NAMALWA (cell line): ENCODE data around the gene OR7D2.
"Not testable (repeated sequence)": the region's sequence is repeated elsewhere in the genome, so short reads cannot be mapped to it uniquely, and the experiment has no call there.

Source experiments
- DNase-seq: peaks from one replicate; pipeline ENCODE4 v3.0.0-alpha.2; 2015; ENCODE audit warnings: low spot score

The OR7D2 gene

GRCh38 chr19:9178901-9179300, at the start of gene OR7D2:
Gene OR7D2 (plus strand): TSS chr19:9178979. CDS start chr19:9185782, 6,803 bp downstream.
- no peak for DNase-seq

DNA sequence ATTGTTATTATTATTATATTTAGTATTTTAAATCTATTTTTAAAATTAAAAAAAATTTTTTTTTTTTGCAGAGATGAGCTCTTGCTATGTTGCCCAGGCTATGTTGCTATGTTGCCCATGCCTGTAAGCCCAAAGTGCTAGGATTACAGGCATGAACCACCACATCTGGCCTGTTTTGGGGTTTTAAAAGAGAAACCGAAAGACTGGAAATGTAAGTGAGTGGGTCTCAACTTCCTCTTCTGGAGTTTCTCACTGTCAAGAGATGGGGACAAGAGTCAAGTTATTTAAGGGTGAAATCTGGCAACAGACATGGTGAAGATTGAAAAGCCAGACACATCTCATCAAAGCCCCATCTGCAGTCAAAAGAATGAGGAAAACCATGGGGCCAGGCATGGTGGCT, 47.8 kb upstream of the OR7D2 start:
- peak; percentile 53 for DNase-seq

DNA sequence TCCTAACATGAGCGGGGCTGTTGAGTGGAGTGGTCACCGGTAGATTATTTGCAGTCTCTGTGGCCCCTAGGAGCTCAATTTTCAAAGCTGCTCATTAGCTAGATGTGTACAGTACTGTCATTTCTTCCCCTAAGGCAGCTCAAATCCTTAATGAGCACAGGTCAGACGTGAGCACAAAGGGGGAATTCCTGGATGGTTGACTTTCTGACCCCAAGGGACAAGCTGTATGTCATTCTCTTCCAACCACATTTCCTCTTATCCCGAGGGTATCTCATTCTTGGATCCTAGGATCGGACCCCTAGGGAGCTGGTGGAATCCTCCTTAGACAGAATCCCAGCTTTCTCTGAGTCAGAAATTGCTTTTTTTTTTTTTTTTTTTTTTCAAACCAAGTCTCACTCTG, 46.4 kb upstream of the OR7D2 start:
- DNase-seq = no peak

GRCh38 chr19:9139609-9140158, 39.1 kb upstream of the OR7D2 start:
- DNase-seq = peak; percentile 32

DNA sequence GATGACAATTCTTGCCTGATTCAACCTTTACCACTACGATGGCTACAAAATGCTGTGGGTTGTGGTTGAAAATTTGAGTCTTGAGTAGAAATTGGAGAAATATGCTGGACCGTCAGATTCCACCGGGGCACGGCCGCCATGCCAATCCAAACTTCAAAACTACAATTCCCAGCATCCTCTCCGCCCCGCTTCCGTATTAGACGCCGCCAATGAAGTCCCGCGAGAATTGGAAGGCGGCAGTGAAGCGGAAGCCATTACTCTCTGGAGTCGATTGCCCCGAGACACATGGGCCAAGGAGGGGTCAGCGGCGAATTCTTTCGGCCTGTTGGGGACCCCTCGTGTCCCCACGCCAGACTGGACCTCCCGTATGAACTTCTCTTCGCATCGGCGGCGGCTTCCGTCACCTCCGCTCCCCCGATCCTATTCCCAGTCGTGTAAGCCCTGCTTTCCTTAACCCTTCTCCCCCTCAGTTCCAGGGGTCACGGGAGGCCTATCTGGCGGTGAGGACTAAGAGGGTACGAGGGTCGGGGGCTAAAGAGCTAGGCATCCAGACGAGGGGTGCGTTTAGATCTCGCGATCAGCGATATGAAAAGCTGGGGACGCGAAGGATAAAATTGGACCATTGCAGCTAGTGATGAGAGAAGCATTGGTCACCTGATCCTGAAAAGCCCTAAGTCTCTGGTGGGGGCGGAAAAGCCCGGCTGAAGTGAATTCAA, 38.5 kb upstream of the OR7D2 start, which contains the start of gene ZNF317:
Gene ZNF317, plus strand, starts transcription at position 239 of the 716 bp plus-strand sequence. CDS start 15,620 bp downstream, outside the sequence.
- DNase-seq = peak; percentile 97

DNA sequence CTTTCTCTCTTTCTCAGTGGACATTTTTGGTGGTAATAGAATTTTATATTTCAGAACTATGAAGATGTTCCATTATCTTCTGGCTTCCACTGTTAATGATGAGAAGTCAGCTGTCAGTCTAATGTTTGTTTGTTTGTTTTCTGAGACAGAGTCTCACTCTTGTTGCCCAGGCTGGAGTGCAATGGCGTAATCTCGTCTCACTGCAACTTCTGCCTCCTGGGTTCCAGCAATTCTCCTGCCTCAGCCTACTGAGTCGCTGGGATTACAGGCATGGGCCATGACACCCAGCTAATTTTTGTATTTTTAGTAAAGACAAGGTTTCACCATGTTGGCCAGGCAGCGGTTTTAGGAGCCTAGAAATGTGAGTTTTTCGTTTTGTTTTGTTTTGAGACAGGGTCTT, 33.9 kb upstream of the OR7D2 start:
- no peak for DNase-seq

- DNase-seq = no peak
Observed at GRCh38 chr19:9146882-9147281, 31.9 kb upstream of the OR7D2 start.

- DNase-seq = no peak
Observed at GRCh38 chr19:9148697-9149096, 30.1 kb upstream of the OR7D2 start.

DNA sequence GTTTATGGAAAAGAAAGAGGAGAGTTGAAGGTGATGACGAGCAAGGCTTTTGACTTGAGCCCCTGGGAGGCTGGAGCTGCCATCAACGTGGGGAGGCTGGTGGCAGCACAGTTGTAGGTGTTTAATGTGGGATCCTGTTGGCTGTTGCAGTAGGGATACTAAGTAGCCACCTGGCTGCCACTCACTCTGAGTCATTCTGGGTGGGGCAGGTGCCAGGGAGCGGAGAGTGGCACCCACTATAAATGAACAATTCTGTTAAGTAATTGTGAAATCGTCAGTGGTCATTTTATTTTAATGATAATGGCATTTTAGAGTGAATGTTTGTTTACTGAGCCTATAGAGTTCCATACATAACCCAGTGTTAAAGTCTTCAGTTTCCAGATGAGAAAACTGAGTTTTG, 28.8 kb upstream of the OR7D2 start:
- DNase-seq = no peak

GRCh38 chr19:9150650-9151049, 28.1 kb upstream of the OR7D2 start:
- no peak for DNase-seq

DNA sequence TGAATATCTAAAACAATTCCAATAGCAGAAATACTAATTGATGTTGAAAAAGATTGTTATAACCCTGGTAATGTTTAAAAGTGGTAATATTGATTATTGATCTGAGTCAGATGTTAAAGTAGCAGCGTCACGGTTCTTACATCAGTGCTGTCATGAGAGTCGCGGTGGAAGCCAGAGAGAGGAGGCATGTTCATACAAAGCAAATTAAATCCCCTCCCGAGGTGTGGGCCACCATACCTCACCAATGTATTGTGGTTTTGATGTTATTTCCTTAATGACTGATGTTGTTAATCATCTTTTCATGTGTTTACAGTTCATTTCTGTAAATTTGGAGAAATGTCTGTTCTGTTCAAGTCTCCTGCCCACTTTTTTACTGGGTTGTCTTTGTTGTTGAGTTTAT, 27.4 kb upstream of the OR7D2 start:
- DNase-seq = no peak

DNA sequence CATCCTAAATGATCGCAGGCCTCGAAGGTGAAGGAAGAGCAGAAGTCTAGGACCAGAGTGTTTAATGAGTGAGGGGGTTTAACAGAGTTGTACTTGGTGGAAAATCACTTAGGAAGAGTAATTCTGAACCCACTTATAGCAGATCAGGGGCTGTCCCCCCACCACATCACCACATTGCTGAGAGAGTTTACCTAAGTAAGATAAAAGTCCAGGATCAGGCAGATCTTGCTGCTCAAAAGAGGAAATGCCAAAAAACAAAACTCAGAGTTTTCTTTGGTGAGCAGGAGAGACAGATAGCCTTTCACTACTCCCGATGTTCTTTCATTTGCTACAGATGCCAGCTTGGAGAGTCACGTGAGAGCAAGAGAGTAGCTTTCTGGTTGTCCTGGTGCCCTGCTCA, 23.2 kb upstream of the OR7D2 start:
- DNase-seq = no peak

DNA sequence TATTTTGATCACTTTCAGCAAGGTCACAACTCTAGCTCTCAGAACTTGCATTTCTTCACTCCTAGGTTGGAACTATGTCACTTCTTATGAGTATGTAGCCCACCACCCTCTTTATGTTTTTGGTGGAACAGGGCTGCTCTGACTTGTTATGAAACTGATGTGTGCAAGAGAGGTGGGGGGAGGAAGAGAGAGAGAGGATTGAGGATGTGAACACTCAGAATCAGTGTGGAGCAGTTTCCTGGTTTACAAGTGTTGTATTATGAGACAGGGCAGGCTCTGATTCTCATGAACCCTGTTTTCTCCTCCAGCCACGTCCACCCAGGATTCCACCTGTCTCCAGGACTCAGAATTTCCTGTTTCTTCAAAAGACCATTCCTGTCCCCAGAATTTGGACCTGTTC, 22.5 kb upstream of the OR7D2 start:
- DNase-seq = no peak

DNA sequence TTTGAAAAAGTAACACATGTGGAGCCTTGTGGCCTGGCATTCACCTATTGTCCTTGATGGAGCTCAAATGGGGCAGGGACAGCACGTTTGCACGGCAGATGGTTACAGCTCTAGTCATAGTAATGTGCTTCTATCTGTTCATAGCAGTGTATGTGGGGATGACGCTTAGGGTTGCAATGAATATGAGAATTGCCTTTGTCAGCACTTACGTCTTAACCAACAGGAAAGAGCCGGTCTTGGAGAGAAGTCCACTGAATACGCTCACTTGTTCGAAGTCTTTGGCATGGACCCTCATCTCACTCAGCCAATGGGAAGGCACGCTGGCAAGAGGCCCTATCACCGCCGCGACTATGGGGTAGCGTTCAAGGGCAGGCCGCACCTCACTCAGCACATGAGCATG, 18.9 kb upstream of the OR7D2 start:
- no peak for DNase-seq

GRCh38 chr19:9161427-9161826, 17.4 kb upstream of the OR7D2 start:
- DNase-seq = no peak

GRCh38 chr19:9165261-9165660, 13.5 kb upstream of the OR7D2 start:
- DNase-seq = no peak

DNA sequence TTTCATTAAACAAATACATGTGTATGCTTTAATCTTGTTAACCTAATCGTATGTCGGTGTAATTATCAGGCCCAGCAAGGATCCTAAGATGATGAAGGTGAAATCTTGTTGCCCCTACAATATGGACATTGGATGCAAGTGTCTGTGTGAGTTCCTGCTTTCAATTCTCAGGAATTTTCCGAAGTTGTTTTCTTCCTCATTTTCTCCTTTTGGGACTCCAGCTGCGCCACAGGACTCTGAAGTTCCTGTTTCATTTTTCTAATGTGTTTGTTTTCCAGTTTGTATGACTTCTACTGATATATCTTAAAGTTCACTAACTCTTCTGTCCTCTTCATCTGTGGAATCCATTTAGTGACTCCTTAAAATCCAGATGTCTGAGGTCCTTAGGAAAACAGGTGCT, 11.9 kb upstream of the OR7D2 start:
- no peak for DNase-seq

- no peak for DNase-seq
Observed at GRCh38 chr19:9171393-9171991, 7.3 kb upstream of the OR7D2 start.

DNA sequence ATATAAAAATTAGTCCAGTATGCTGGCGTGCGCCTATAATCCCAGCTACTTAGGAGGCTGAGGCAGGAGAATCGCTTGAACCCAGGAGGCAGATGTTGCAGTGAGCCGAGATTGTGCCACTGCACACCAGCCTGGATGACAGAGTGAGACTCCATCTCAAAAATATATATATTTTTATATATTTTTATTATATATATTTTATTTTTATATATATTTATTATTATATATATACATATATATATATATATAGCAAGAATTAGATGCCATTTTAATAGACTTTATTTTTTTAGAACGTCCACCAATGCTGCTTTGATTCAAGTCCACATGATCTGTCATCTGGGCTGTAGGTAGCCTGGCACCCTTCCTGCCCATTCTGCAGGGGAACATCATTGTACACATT, 3.5 kb upstream of the OR7D2 start:
- DNase-seq = no peak

DNA sequence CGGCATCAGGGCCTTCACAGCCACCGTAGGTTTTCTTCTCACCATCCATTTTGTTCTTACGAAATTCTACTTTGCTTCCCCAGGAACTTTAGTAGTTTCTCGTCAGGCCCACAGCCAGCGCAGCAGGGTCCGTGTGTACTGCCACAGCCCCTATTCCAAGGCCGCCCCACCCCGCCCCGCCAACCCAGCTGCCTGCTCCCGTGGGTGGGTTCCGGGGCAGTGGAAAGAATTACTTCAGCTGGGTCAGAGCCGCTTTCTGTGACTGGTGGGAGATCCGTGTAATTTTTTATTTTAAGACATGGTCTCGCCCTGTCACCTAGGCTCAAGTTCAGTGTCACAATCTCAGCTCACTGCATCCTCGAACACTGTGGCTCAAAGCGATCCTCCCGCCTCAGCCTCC, 4.2 kb downstream of the OR7D2 start:
- DNase-seq = no peak

DNA sequence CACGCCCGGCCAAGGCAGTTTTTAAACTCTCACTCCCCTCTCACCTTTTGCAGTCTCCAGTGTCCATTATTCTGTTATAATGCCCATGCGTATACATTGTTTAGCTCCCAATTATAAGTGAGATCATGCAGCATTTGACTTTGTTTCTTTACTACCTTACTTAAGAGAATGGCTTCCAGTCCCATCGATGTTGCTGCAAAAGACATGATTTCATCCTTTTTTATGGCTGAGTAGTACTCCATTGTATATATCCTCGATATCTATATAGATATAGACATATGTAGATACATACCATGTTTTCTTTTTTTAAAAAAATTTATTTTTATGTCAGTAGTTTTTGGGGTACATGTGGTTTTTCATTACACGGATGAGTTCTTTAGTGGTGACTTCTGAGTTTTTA, 8.4 kb downstream of the OR7D2 start:
- no peak for DNase-seq

GRCh38 chr19:9189535-9189934, 10.8 kb downstream of the OR7D2 start:
- no peak for DNase-seq

DNA sequence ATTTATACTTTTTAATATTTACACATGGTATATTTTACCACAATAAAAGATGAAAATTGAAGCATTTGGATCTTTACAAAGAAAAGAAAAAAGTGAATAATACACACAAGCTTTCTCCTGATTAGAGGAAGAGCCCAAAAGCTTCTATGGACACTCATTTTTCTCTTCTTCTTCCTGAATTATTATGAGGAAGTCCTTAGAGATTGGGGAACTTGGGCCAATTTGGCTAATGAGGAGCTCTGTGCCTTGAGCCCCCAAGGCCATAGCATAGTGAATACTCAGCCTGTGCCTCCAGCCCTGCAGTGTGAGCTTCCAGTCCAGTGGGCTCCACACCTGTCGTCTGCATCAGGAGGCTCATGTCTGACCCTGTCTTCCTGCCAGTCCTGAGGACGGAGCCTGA, 19.3 kb downstream of the OR7D2 start:
- not testable (repeated sequence) for DNase-seq
